GM18511 (cell line): ENCODE results near the gene AP1S3.
"Not testable (repeated sequence)": the region's sequence is repeated elsewhere in the genome, so short reads cannot be mapped to it uniquely, and the experiment has no call there.

Experiments used
- ATAC-seq: cut with Tn5 transposase; IDR thresholded peaks from one replicate; pipeline ENCODE4 v1.9.1; 2021; ENCODE audit warnings: mild to moderate bottlenecking, moderate library complexity; ENCODE audit not compliant: unreplicated experiment

Gene AP1S3

GRCh38 chr2:223854741-223855140 lies 17.4 kb upstream of the AP1S3 start:
- ATAC-seq = peak; percentile 65

- no peak for ATAC-seq
These were observed 16.0 kb upstream of the AP1S3 start for GRCh38 chr2:223853425-223853837.

GRCh38 chr2:223852281-223852795 lies 15.0 kb upstream of the AP1S3 start:
- no peak for ATAC-seq

DNA sequence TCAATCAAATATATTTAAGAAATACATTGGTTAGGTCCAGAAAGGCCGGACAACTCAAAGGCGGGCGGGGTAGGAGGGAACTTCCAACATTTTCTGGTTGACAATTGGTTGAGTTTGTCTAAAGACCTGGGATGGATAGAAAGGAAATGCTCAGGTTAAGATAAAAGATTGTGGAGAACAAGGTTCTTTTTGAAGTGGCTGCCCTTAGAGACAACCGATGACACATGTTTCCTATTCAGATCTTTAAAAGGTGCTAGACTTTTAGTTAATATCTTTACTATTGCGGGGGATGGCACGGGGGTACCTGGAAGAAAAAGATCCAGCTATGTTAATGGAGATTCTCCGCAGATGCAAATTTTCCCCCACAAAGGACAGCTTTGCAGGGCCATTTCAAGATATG lies 10.0 kb upstream of the AP1S3 start:
- no peak for ATAC-seq

- ATAC-seq = no peak
These were observed 9.1 kb upstream of the AP1S3 start for GRCh38 chr2:223846515-223846914.

- peak; percentile 32 for ATAC-seq
These were observed 4.2 kb upstream of the AP1S3 start for GRCh38 chr2:223841436-223842190.

GRCh38 chr2:223835701-223836532 lies 1.5 kb downstream of the AP1S3 start:
- ATAC-seq = peak; percentile 64

- ATAC-seq = no peak
These were observed 3.0 kb downstream of the AP1S3 start for GRCh38 chr2:223834431-223834830.

- no peak for ATAC-seq
These were observed 5.0 kb downstream of the AP1S3 start for GRCh38 chr2:223832241-223832903.

DNA sequence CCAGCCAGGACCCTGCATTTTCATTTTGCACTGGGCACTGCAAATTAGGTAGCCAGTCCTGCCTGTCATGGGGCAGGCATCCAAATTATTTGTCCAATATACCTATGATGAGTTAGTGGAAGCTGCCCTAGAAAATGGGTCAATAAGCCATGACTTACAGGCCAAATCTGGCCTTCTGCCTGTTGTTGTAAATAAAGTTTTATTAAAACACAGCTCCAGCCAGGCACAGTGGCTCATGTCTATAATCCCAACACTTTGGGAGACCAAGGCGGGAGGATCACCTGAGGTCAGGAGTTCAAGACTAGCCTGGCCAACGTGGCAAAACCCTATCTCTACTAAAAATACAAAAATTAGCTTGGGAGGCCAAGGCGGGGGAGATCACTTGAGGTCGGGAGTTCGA lies 8.3 kb downstream of the AP1S3 start:
- no peak for ATAC-seq

GRCh38 chr2:223828314-223828713 lies 9.1 kb downstream of the AP1S3 start:
- ATAC-seq = no peak

DNA sequence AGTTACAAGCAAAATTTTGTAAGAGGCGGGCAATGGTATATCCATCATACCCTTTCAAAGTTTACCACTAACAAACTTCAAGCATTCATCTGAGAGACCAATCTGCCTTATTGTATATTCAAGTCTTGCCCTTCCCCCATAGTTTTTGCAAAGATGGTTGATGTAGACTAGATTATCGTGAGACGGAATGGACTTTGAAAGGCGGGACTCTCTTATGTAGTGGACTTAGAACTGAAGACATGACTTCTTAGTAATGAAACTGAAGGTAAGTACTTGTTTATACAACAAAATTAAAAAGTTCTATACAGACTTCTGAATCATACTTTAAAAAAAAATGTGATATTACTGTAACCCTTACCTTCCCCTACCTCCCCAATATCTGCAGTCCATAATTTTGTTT lies 10.4 kb downstream of the AP1S3 start:
- no peak for ATAC-seq

DNA sequence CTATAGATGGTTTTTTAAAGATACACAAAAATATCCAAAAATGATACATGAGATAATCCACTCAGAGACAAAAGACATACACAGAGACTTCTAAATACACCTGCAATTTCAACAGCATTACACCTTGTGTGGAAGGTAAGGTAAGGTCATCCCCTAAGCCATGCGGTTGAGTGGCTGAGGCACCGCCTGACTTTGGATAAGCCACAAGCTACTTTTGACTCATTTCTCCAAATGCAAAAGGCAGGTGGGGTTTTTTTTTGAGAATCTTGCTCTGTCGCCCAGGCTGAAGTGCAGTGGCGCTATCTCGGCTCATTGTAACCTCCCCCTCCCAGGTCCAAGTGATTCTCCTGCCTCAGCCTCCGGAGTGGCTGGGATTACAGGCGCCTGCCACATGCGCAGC lies 13.1 kb downstream of the AP1S3 start:
- no peak for ATAC-seq

DNA sequence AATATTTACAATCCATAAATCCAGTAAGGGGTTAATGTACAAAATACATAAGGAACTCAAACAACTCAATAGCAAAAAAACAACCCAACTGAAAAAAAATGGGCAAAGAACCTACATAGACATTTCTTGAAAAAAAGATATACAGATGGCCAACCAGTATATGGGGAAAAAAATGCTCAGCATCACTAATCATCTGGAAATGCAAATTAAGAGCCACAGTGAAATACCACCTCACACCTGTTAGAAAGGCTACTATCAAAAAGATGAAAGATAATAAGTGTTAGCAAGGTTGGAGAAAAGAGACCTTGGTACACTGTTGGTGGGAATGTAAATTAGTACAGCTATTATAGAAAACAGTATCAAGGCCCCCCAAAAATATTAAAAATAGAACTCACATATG lies 14.6 kb downstream of the AP1S3 start:
- no peak for ATAC-seq

DNA sequence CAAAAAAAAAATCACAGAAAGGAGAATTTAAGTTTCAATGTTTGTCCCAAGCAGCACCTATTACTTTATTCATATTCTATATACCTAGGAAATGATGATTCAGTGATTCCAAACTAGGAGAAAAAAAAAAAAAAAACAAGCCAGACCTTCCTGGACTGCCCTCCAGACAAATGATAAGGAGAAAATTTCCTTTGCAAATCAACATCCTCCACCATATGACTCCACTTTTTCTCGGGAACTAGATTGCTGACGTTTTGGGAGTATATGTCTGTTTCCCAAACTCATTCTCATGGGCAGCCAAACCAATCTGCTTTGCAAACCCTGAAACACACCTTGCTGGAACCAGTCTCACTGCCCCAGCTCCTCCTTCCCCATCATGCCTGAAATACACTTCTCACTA lies 16.8 kb downstream of the AP1S3 start:
- no peak for ATAC-seq

DNA sequence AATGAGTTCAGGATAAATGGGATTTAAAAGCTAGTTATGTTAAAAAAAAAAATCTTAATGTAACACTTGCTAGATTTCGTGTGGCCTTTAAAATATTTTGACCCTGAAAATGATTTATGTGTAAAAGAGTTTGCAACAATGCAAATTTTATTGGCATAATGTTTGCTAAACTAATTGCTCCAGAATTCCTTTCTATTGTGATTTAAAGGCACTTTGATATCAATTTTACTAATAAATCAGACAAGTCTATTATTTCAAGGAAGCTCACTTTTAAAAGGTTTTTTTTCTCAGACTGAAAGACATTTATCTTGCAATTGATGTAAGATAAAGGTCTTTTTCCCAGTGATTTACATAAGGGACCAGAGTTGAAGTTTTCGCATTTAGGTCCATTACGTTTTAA lies 17.5 kb downstream of the AP1S3 start:
- no peak for ATAC-seq

GRCh38 chr2:223815884-223816570 lies 21.4 kb downstream of the AP1S3 start:
- no peak for ATAC-seq

GRCh38 chr2:223815186-223815883 lies 22.0 kb downstream of the AP1S3 start:
- peak; percentile 52 for ATAC-seq

- not testable (repeated sequence) for ATAC-seq
These were observed 22.6 kb downstream of the AP1S3 start for GRCh38 chr2:223814764-223815163.

DNA sequence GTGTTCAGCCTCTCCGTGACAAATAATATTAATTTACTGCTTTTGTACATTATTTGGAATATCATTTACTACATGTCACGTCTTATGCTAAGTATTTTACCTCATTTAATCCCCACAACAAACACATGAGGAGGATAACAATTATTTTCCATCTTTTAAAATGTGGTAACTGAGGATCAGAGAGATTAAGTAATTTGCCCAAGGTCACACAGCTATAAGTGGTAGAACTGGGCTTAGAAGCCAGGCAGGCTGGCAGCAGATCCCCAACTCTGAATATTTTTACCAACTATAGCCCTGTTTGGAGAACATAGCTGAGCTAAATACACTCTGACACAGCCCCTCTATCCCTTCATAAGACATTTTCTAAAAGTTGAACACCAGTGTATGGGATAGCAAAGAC lies 24.1 kb downstream of the AP1S3 start:
- ATAC-seq = no peak
